ENCODE data around the gene RHOG.

- TF ChIP-seq, protein P1, sequence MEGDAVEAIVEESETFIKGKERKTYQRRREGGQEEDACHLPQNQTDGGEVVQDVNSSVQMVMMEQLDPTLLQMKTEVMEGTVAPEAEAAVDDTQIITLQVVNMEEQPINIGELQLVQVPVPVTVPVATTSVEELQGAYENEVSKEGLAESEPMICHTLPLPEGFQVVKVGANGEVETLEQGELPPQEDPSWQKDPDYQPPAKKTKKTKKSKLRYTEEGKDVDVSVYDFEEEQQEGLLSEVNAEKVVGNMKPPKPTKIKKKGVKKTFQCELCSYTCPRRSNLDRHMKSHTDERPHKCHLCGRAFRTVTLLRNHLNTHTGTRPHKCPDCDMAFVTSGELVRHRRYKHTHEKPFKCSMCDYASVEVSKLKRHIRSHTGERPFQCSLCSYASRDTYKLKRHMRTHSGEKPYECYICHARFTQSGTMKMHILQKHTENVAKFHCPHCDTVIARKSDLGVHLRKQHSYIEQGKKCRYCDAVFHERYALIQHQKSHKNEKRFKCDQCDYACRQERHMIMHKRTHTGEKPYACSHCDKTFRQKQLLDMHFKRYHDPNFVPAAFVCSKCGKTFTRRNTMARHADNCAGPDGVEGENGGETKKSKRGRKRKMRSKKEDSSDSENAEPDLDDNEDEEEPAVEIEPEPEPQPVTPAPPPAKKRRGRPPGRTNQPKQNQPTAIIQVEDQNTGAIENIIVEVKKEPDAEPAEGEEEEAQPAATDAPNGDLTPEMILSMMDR (IDR thresholded peaks at IDR 0.05): no peak
- no peak for TF ChIP-seq EP300 (IDR thresholded peaks at IDR 0.05)
- no peak for TF ChIP-seq POLR2A (IDR thresholded peaks at IDR 0.05)
These were observed 13.3 kb upstream of the RHOG start for GRCh38 chr11:3853899-3854659.
